ENCODE measurements around the gene MTA1.

MTA1 gene

GRCh38 chr14:105483300-105484068 is 63.9 kb downstream of the MTA1 start:
- Histone ChIP-seq H3K36me3 (ENCODE audit: insufficient read depth, low read length) (no peaks in the 10 kb centered on the region), H3K79me2 (ENCODE audit: insufficient read depth, low read length) (no peaks in the 10 kb centered on the region), H4K20me1 (ENCODE audit: insufficient read depth, low read length) (no peaks in the 10 kb centered on the region), H3K9me3 (ENCODE audit: low read length) (no peaks in the 10 kb centered on the region), H3F3A (ENCODE audit: insufficient read depth, low read length) (no peaks in the 10 kb centered on the region), H3K4me1 (ENCODE audit: insufficient read depth, low read length, severe bottlenecking) (peaks cover 39% of the 10 kb centered on the region), H3K4me3 (ENCODE audit: low read depth, low read length, poor library complexity, severe bottlenecking) (no peak overlapping the region), H2AFZ (ENCODE audit: low read length) (no peak overlapping the region), H3K4me2 (ENCODE audit: low read length) (no peak overlapping the region), H3K27ac (ENCODE audit: low read depth, low read length, poor library complexity, severe bottlenecking) (no peak overlapping the region), H3K9ac (ENCODE audit: low read length) (no peak overlapping the region), H3K9me2 (ENCODE audit: low read depth, low read length) (no peaks in the 10 kb centered on the region), H3K27me3 (ENCODE audit: insufficient read depth, low read length) (peaks cover 26% of the 10 kb centered on the region)
- TF ChIP-seq EZH2 (IDR thresholded peaks at IDR 0.05; ENCODE audit: borderline replicate concordance, low read length) = no peak

- Histone ChIP-seq H3K27ac (ENCODE audit: low read depth, low read length, poor library complexity, severe bottlenecking) (no peak overlapping the region), H3K4me1 (ENCODE audit: insufficient read depth, low read length, severe bottlenecking) (peaks cover 48% of the 10 kb centered on the region), H4K20me1 (ENCODE audit: insufficient read depth, low read length) (no peaks in the 10 kb centered on the region), H3K9ac (ENCODE audit: low read length) (no peak overlapping the region), H3K79me2 (ENCODE audit: insufficient read depth, low read length) (no peaks in the 10 kb centered on the region), H3K4me3 (ENCODE audit: low read depth, low read length, poor library complexity, severe bottlenecking) (no peak overlapping the region), H3K9me2 (ENCODE audit: low read depth, low read length) (no peaks in the 10 kb centered on the region), H3F3A (ENCODE audit: insufficient read depth, low read length) (no peaks in the 10 kb centered on the region), H3K36me3 (ENCODE audit: insufficient read depth, low read length) (no peaks in the 10 kb centered on the region), H3K9me3 (ENCODE audit: low read length) (no peaks in the 10 kb centered on the region), H3K4me2 (ENCODE audit: low read length) (no peak overlapping the region), H2AFZ (ENCODE audit: low read length) (no peak overlapping the region), H3K27me3 (ENCODE audit: insufficient read depth, low read length) (peaks cover 25% of the 10 kb centered on the region)
- TF ChIP-seq CTCF (IDR thresholded peaks at IDR 0.05; ENCODE audit: low read length) (no peak), EZH2 (IDR thresholded peaks at IDR 0.05; ENCODE audit: borderline replicate concordance, low read length) (no peak)
Observed at GRCh38 chr14:105484069-105484996, 64.7 kb downstream of the MTA1 start.

GRCh38 chr14:105484997-105485393 is 65.4 kb downstream of the MTA1 start:
- H3F3A ChIP-seq (ENCODE audit: insufficient read depth, low read length) = no peaks in the 10 kb centered on the region
- H4K20me1 ChIP-seq (ENCODE audit: insufficient read depth, low read length) = no peaks in the 10 kb centered on the region
- no peak overlapping the region for H3K4me2 ChIP-seq (ENCODE audit: low read length)
- no peaks in the 10 kb centered on the region for H3K79me2 ChIP-seq (ENCODE audit: insufficient read depth, low read length)
- H3K27ac ChIP-seq (ENCODE audit: low read depth, low read length, poor library complexity, severe bottlenecking) = no peak overlapping the region
- H3K4me1 ChIP-seq (ENCODE audit: insufficient read depth, low read length, severe bottlenecking) = peaks cover 50% of the 10 kb centered on the region
- H3K4me3 ChIP-seq (ENCODE audit: low read depth, low read length, poor library complexity, severe bottlenecking) = no peak overlapping the region
- H2AFZ ChIP-seq (ENCODE audit: low read length) = no peak overlapping the region
- H3K9me2 ChIP-seq (ENCODE audit: low read depth, low read length) = no peaks in the 10 kb centered on the region
- TF ChIP-seq CTCF (IDR thresholded peaks at IDR 0.05; ENCODE audit: low read length) = no peak
- TF ChIP-seq EZH2 (IDR thresholded peaks at IDR 0.05; ENCODE audit: borderline replicate concordance, low read length) = no peak
- H3K36me3 ChIP-seq (ENCODE audit: insufficient read depth, low read length) = no peaks in the 10 kb centered on the region
- no peaks in the 10 kb centered on the region for H3K9me3 ChIP-seq (ENCODE audit: low read length)
- H3K27me3 ChIP-seq (ENCODE audit: insufficient read depth, low read length) = peaks cover 19% of the 10 kb centered on the region
- H3K9ac ChIP-seq (ENCODE audit: low read length) = no peak overlapping the region
